ENCODE results near the gene CEP85L.
A peak's percentile ranks its signal among the peaks of the same experiment; 100 is the strongest.

CEP85L gene

GRCh38 chr6:118660218-118660569 lies 8.8 kb upstream of the CEP85L start:
- DNase-seq (ENCODE audit: low read depth): peak; percentile 31

- DNase-seq (ENCODE audit: low read depth): no peak
These were observed 8.3 kb upstream of the CEP85L start for GRCh38 chr6:118659513-118660217.

- DNase-seq (ENCODE audit: low read depth): no peak
These were observed 5.6 kb upstream of the CEP85L start for GRCh38 chr6:118656847-118657451.

GRCh38 chr6:118652051-118652615 lies 742 bp upstream of the CEP85L start:
- DNase-seq (ENCODE audit: low read depth): no peak

- DNase-seq (ENCODE audit: low read depth): peak; percentile 15
These were observed 659 bp downstream of the CEP85L start for GRCh38 chr6:118650582-118651281.

- DNase-seq (ENCODE audit: low read depth): no peak
These were observed 1.3 kb downstream of the CEP85L start for GRCh38 chr6:118649918-118650581.

GRCh38 chr6:118648866-118649554 lies 2.4 kb downstream of the CEP85L start:
- DNase-seq (ENCODE audit: low read depth): no peak

- DNase-seq (ENCODE audit: low read depth): no peak
These were observed 4.4 kb downstream of the CEP85L start for GRCh38 chr6:118646977-118647376.

GRCh38 chr6:118645395-118645794 lies 6.0 kb downstream of the CEP85L start:
- no peak for DNase-seq (ENCODE audit: low read depth)

GRCh38 chr6:118644007-118644406 lies 7.4 kb downstream of the CEP85L start:
- DNase-seq (ENCODE audit: low read depth): no peak

GRCh38 chr6:118641042-118641441 lies 10.3 kb downstream of the CEP85L start:
- no peak for DNase-seq (ENCODE audit: low read depth)

GRCh38 chr6:118639054-118639964 lies 12.1 kb downstream of the CEP85L start:
- no peak for DNase-seq (ENCODE audit: low read depth)

GRCh38 chr6:118638288-118638687 lies 13.1 kb downstream of the CEP85L start:
- no peak for DNase-seq (ENCODE audit: low read depth)

- DNase-seq (ENCODE audit: low read depth): no peak
These were observed 15.3 kb downstream of the CEP85L start for GRCh38 chr6:118635909-118636735.

GRCh38 chr6:118632359-118632758 lies 19.0 kb downstream of the CEP85L start:
- no peak for DNase-seq (ENCODE audit: low read depth)

- DNase-seq (ENCODE audit: low read depth): no peak
These were observed 20.5 kb downstream of the CEP85L start for GRCh38 chr6:118630923-118631322.

GRCh38 chr6:118630067-118630466 lies 21.3 kb downstream of the CEP85L start:
- DNase-seq (ENCODE audit: low read depth): no peak

GRCh38 chr6:118627724-118628123 lies 23.7 kb downstream of the CEP85L start:
- DNase-seq (ENCODE audit: low read depth): no peak

- no peak for DNase-seq (ENCODE audit: low read depth)
These were observed 25.6 kb downstream of the CEP85L start for GRCh38 chr6:118625833-118626232.
